Mesenchymal stem cell (in vitro differentiated cells and primary cell): ENCODE data around the gene IFNG.

Experiments
- DNase-seq: peaks from one replicate; pipeline ENCODE4 v3.0.0-alpha.2; 2013
- H2AFZ ChIP-seq: one replicate; pipeline ENCODE4 v1.6.1; 2013; ENCODE audit warnings: low read depth, mild to moderate bottlenecking, control low read depth, inconsistent platforms, low read length, moderate library complexity
- H2AK5ac ChIP-seq: 2 replicates; pipeline ENCODE4 v1.6.1; 2013; ENCODE audit warnings: low read length, moderate library complexity, mild to moderate bottlenecking, inconsistent platforms; ENCODE audit not compliant: severe bottlenecking
- H2BK120ac ChIP-seq: one replicate; pipeline ENCODE4 v1.6.1; 2013; ENCODE audit warnings: low read depth, mild to moderate bottlenecking, inconsistent platforms, low read length, moderate library complexity
- H2BK12ac ChIP-seq, 2 experiments: one replicate each; pipeline ENCODE4 v1.6.1; 2013; ENCODE audit warnings: inconsistent platforms in 2 of 2, low read length in 2 of 2, mild to moderate bottlenecking in 2 of 2, moderate library complexity in 2 of 2, control low read depth in 1 of 2
- H2BK15ac ChIP-seq: one replicate; pipeline ENCODE4 v1.6.1; 2013; ENCODE audit warnings: mild to moderate bottlenecking, low read depth, inconsistent platforms; ENCODE audit not compliant: poor library complexity, severe bottlenecking
- H2BK5ac ChIP-seq: 2 replicates; pipeline ENCODE4 v1.6.1; 2013; ENCODE audit warnings: low read depth, mild to moderate bottlenecking, low read length, control low read depth, inconsistent platforms; ENCODE audit not compliant: poor library complexity, severe bottlenecking
- H3K14ac ChIP-seq, 2 experiments: one replicate each; pipeline ENCODE4 v1.6.1; 2013; ENCODE audit warnings: inconsistent platforms in 2 of 2, low read length in 2 of 2, control low read depth in 1 of 2, mild to moderate bottlenecking in 1 of 2, moderate library complexity in 1 of 2
- H3K18ac ChIP-seq, 2 experiments: one replicate each; pipeline ENCODE4 v1.6.1; 2013; ENCODE audit warnings: inconsistent platforms in 2 of 2, low read length in 2 of 2, control low read depth in 1 of 2, low read depth in 1 of 2, mild to moderate bottlenecking in 1 of 2
- H3K23ac ChIP-seq, 2 experiments: one replicate each; pipeline ENCODE4 v1.6.1; 2013; ENCODE audit warnings: inconsistent platforms in 2 of 2, low read length in 2 of 2, mild to moderate bottlenecking in 2 of 2, moderate library complexity in 2 of 2, control low read depth in 1 of 2
- H3K27ac ChIP-seq: 2 replicates; pipeline ENCODE4 v1.5.1; 2013; ENCODE audit warnings: mild to moderate bottlenecking, moderate library complexity, low read length, control low read depth, inconsistent platforms; ENCODE audit not compliant: poor library complexity, severe bottlenecking
- H3K27me3 ChIP-seq, 2 experiments: 2 replicates each; pipeline versions ENCODE4 v1.6.1 to v1.7.0; 2013; ENCODE audit warnings: low read length in 2 of 2, mild to moderate bottlenecking in 2 of 2, moderate library complexity in 2 of 2, control low read depth in 1 of 2, inconsistent platforms in 1 of 2; ENCODE audit not compliant: control insufficient read depth in 1 of 2, insufficient read depth in 1 of 2
- H3K36me3 ChIP-seq, 2 experiments: 2 replicates each; pipeline versions ENCODE4 v1.6.1 to v1.7.0; 2013; ENCODE audit warnings: low read length in 2 of 2, control low read depth in 1 of 2, inconsistent platforms in 1 of 2, low read depth in 1 of 2, mild to moderate bottlenecking in 1 of 2; ENCODE audit not compliant: insufficient read depth in 2 of 2, control insufficient read depth in 1 of 2
- H3K4ac ChIP-seq, 2 experiments: one replicate each; pipeline ENCODE4 v1.6.1; 2013; ENCODE audit warnings: inconsistent platforms in 2 of 2, low read length in 2 of 2, mild to moderate bottlenecking in 2 of 2, moderate library complexity in 2 of 2, control low read depth in 1 of 2, low read depth in 1 of 2
- H3K4me1 ChIP-seq: 2 replicates; pipeline ENCODE4 v1.6.1; 2013; ENCODE audit warnings: low read depth, low read length, control low read depth; ENCODE audit not compliant: control insufficient read depth, insufficient read depth
- H3K4me2 ChIP-seq: 2 replicates; pipeline ENCODE4 v1.6.1; 2013; ENCODE audit warnings: low read length, mild to moderate bottlenecking, inconsistent platforms; ENCODE audit not compliant: poor library complexity, severe bottlenecking
- H3K4me3 ChIP-seq, 2 experiments: 2 replicates each; pipeline versions ENCODE4 v1.5.1 to v1.7.0; 2013; ENCODE audit warnings: low read length in 2 of 2, mild to moderate bottlenecking in 2 of 2, control low read depth in 1 of 2, low read depth in 1 of 2; ENCODE audit not compliant: insufficient read depth in 1 of 2
- H3K79me1 ChIP-seq: replicated peaks from 2 replicates; pipeline ENCODE4 v1.6.1; 2013; ENCODE audit warnings: mild to moderate bottlenecking, control low read depth, low read length, inconsistent platforms; ENCODE audit not compliant: poor library complexity, severe bottlenecking
- H3K9ac ChIP-seq: 2 replicates; pipeline ENCODE4 v1.7.0; 2013; ENCODE audit warnings: mild to moderate bottlenecking, low read length, moderate library complexity
- H3K9me3 ChIP-seq: 2 replicates; pipeline ENCODE4 v1.7.0; 2013; ENCODE audit warnings: mild to moderate bottlenecking, low read length; ENCODE audit not compliant: control insufficient read depth
- H4K8ac ChIP-seq: one replicate; pipeline ENCODE4 v1.6.1; 2013; ENCODE audit warnings: inconsistent platforms, mild to moderate bottlenecking, low read length, moderate library complexity
- H4K91ac ChIP-seq: one replicate; pipeline ENCODE4 v1.6.1; 2013; ENCODE audit warnings: mild to moderate bottlenecking, low read length, inconsistent platforms
- WGBS: methylation state at CpG from one replicate; pipeline ENCODE4 v1.1.7; 2013; ENCODE audit warnings: mixed read lengths; 5-methylcytosine and 5-hydroxymethylcytosine counted together

Gene IFNG

GRCh38 chr12:68169213-68169889 lies 9.8 kb upstream of the IFNG start:
- Histone ChIP-seq H3K4me2 (no peak overlapping the region), H2AK5ac (no peak overlapping the region), H2BK12ac (no peak overlapping the region), H3K27ac (no peak overlapping the region), H4K8ac (no peak overlapping the region), H3K4me3 (no peak overlapping the region), H2BK120ac (no peak overlapping the region), H3K18ac (no peak overlapping the region), H3K23ac (no peak overlapping the region), H3K14ac (no peak overlapping the region), H3K79me1 (no peaks in the 10 kb centered on the region), H3K4me1 (no peaks in the 10 kb centered on the region), H2AFZ (no peak overlapping the region), H4K91ac (no peak overlapping the region), H3K4ac (no peak overlapping the region), H2BK15ac (no peak overlapping the region), H3K9ac (no peak overlapping the region), H2BK5ac (no peak overlapping the region), H3K36me3 (no peaks in the 10 kb centered on the region), H3K9me3 (no peaks in the 10 kb centered on the region), H3K27me3 (peaks cover 2 to 5% of the 10 kb centered on the region in 2 experiments)
- DNase-seq, result no peak
- 100% methylated on average over 1 of the region's 1 CpG for WGBS

- Histone ChIP-seq H2BK120ac (no peak overlapping the region), H3K79me1 (no peaks in the 10 kb centered on the region), H3K4ac (no peak overlapping the region), H4K8ac (no peak overlapping the region), H3K23ac (no peak overlapping the region), H2AFZ (no peak overlapping the region), H3K18ac (no peak overlapping the region), H3K27ac (no peak overlapping the region), H2BK15ac (no peak overlapping the region), H4K91ac (no peak overlapping the region), H2BK5ac (no peak overlapping the region), H3K27me3 (peaks cover 5 to 15% of the 10 kb centered on the region in 2 experiments), H3K14ac (no peak overlapping the region), H2AK5ac (no peak overlapping the region), H3K36me3 (no peaks in the 10 kb centered on the region), H3K9me3 (no peaks in the 10 kb centered on the region), H2BK12ac (no peak overlapping the region), H3K4me2 (no peak overlapping the region), H3K4me3 (no peak overlapping the region), H3K4me1 (no peaks in the 10 kb centered on the region), H3K9ac (no peak overlapping the region)
- DNase-seq, result no peak
- no CpG with 5 or more reads among the region's 5 CpGs for WGBS
These were observed 6.8 kb upstream of the IFNG start for GRCh38 chr12:68166317-68166831.

- Histone ChIP-seq H3K36me3 (no peaks in the 10 kb centered on the region), H2AK5ac (no peak overlapping the region), H2BK12ac (no peak overlapping the region), H3K9ac (no peak overlapping the region), H3K18ac (no peak overlapping the region), H4K91ac (no peak overlapping the region), H4K8ac (no peak overlapping the region), H3K27me3 (peaks cover 10% of the 10 kb centered on the region in 2 experiments), H2BK120ac (no peak overlapping the region), H3K27ac (no peak overlapping the region), H2BK15ac (no peak overlapping the region), H3K4me2 (no peak overlapping the region), H3K23ac (no peak overlapping the region), H3K4me3 (no peak overlapping the region), H3K4me1 (no peaks in the 10 kb centered on the region), H3K9me3 (no peaks in the 10 kb centered on the region), H3K14ac (no peak overlapping the region), H3K4ac (no peak overlapping the region), H2AFZ (no peak overlapping the region), H2BK5ac (no peak overlapping the region), H3K79me1 (no peaks in the 10 kb centered on the region)
- WGBS, result 94% methylated on average over 4 of the region's 4 CpGs
- no peak for DNase-seq
These were observed 4.1 kb upstream of the IFNG start for GRCh38 chr12:68163560-68164081.

GRCh38 chr12:68162374-68162773 lies 2.8 kb upstream of the IFNG start:
- no peak overlapping the region for H4K8ac ChIP-seq
- no peak overlapping the region for H2BK15ac ChIP-seq
- H2BK120ac ChIP-seq, result no peak overlapping the region
- no peaks in the 10 kb centered on the region for H3K79me1 ChIP-seq
- no peak overlapping the region for H3K4me2 ChIP-seq
- peaks cover 10% of the 10 kb centered on the region in 2 experiments for H3K27me3 ChIP-seq
- no peaks in the 10 kb centered on the region for H3K4me1 ChIP-seq
- no peak overlapping the region for H3K4ac ChIP-seq
- H3K18ac ChIP-seq, result no peak overlapping the region
- WGBS, result 100% methylated on average over 2 of the region's 2 CpGs
- no peak overlapping the region for H3K4me3 ChIP-seq
- DNase-seq, result no peak
- H3K9me3 ChIP-seq, result no peaks in the 10 kb centered on the region
- H3K14ac ChIP-seq, result no peak overlapping the region
- H3K36me3 ChIP-seq, result no peaks in the 10 kb centered on the region
- no peak overlapping the region for H4K91ac ChIP-seq
- H3K27ac ChIP-seq, result no peak overlapping the region
- H2AK5ac ChIP-seq, result no peak overlapping the region
- no peak overlapping the region for H2BK5ac ChIP-seq
- H3K9ac ChIP-seq, result no peak overlapping the region
- no peak overlapping the region for H2AFZ ChIP-seq
- H3K23ac ChIP-seq, result no peak overlapping the region
- no peak overlapping the region for H2BK12ac ChIP-seq
